K562 (cell line): ENCODE data around the gene CCDC144A.
"Not testable (repeated sequence)": the region's sequence is repeated elsewhere in the genome, so short reads cannot be mapped to it uniquely, and the experiment has no call there.

Experiments
- GABPA ChIP-seq: fragments of 200-800 bp; sonication (Bioruptor generic); conservative IDR thresholded peaks from 2 replicates; pipeline ENCODE4 v1.6.1; 2016; ENCODE audit warnings: low read depth, missing genetic modification characterization, missing compliant biosample characterization
- PCBP1 ChIP-seq: fragments of 200-400 bp; formaldehyde crosslinking; IDR thresholded peaks from 2 replicates; pipeline ENCODE4 v1.6.1; 2018; ENCODE audit warnings: mild to moderate bottlenecking, low read depth, low read length; ENCODE audit not compliant: poor library complexity, severe bottlenecking
- RAD21 ChIP-seq, 2 experiments: fragments of 250-450 bp in 1 of 2; fragments of 450-650 bp in 1 of 2; sonication (Bioruptor Pico) in 1 of 2; formaldehyde crosslinking in 1 of 2; IDR thresholded peaks in 1 of 2; conservative IDR thresholded peaks in 1 of 2; 2 replicates each; pipeline versions ENCODE4 v1.4.0 to v1.8.0; 2020 to 2022; ENCODE audit warnings: mild to moderate bottlenecking in 2 of 2, moderate library complexity in 1 of 2
- TF ChIP-seq, protein P1 (sequence below): sonication (generic); formaldehyde crosslinking; IDR thresholded peaks from 2 replicates; pipeline ENCODE4 v1.9.0; 2022; ENCODE audit warnings: mild to moderate bottlenecking, missing genetic modification reagents

DNA sequence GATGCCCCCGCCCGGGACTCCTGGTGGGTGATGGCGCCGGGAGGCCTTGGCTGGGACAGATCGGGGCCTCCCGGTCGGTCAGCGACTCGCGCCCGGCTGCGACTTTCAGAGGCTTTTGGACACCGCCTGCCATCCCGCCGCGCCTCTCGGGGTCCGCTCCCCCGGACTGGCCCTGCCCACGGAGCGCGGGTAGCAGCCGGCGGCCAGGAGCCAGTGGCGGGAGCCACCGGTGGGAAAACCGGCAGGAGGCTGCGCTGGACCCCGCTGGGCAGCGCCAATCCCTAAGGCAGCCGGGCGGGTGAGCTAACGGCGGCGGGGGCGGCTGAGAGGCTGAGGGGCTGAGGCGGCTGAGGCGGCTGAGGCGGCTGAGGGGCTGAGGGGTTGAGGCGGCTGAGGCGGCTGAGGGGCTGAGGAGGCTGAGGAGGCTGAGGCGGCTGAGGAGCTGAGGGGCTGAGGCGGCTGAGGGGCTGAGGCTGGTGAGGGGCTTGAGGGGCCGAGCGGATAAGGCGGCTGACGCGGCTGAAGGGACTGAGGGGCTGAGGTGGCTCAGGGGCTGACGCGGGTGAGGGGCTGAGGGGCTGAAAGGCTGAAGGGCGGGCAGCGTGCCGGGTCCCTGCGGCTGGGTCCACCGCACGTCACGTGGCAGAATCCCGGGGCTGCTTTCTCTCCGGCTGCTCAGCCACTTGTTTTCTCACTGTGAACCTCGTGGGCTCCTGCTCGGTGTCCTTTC, 23.0 kb upstream of the CCDC144A start:
- TF ChIP-seq, protein P1, sequence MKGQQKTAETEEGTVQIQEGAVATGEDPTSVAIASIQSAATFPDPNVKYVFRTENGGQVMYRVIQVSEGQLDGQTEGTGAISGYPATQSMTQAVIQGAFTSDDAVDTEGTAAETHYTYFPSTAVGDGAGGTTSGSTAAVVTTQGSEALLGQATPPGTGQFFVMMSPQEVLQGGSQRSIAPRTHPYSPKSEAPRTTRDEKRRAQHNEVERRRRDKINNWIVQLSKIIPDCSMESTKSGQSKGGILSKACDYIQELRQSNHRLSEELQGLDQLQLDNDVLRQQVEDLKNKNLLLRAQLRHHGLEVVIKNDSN (CRISPR knock-in tag): not testable (repeated sequence)
- TF ChIP-seq RAD21 (CRISPR knock-in tag; conservative IDR thresholded peaks at IDR 0.05 in 1 of 2, IDR thresholded peaks at IDR 0.05 in 1 of 2); GABPA; PCBP1: not testable (repeated sequence)
